IMR-90 (cell line): ENCODE data around the gene TTBK2. TPM values are rescaled to one million over a fixed set of nuclear protein-coding genes. Genes with fewer than 3 reads are reported as not detected.

Source experiments
- ATAC-seq: fragments of 200-7000 bp; cut with Tn5 transposase; 2 replicates; pipeline ENCODE4 v1.9.1; 2020; ENCODE audit warnings: low read depth, mild to moderate bottlenecking, moderate library complexity
- BruUV-seq: library from RNA; stranded (reverse); fragments of 400-500 nt; replicated peaks from 2 replicates; lab custom pipeline; 2021; lab: Mats Ljungman, UMichigan
- CTCF ChIA-PET: fragments of 300-600 bp; formaldehyde crosslinking; extraction: SDS; loops from one replicate; lab custom pipeline; 2021; ENCODE audit warnings: antibody characterized with exemption; lab: Yijun Ruan, JAX
- POLR2A ChIA-PET: fragments of 300-600 bp; sonication (Branson Sonifier 250); formaldehyde crosslinking; loops from one replicate; lab custom pipeline; 2022; ENCODE audit warnings: antibody characterized with exemption; ENCODE audit not compliant: unreplicated experiment; lab: Charles Lee
- DNase-seq: peaks from one replicate; pipeline ENCODE4 v3.0.0; 2013
- H2AFZ ChIP-seq: replicated peaks from 2 replicates; pipeline ENCODE3; 2013; ENCODE audit warnings: low read length, mild to moderate bottlenecking; ENCODE audit not compliant: poor library complexity
- H2AK5ac ChIP-seq: 2 replicates; pipeline ENCODE4 v1.6.1; 2013; ENCODE audit warnings: low read depth, low read length, inconsistent platforms
- H2AK9ac ChIP-seq: replicated peaks from 2 replicates; pipeline ENCODE3; 2013; ENCODE audit warnings: mild to moderate bottlenecking, low read depth, low read length, moderate library complexity; ENCODE audit not compliant: poor library complexity
- H2BK120ac ChIP-seq: 2 replicates; pipeline ENCODE4 v1.6.1; 2013; ENCODE audit warnings: low read depth, low read length, inconsistent platforms
- H2BK15ac ChIP-seq: 3 replicates; pipeline ENCODE4 v1.6.1; 2013; ENCODE audit warnings: low read depth, low read length, inconsistent platforms
- H2BK20ac ChIP-seq: 2 replicates; pipeline ENCODE4 v1.6.1; 2013; ENCODE audit warnings: low read depth, mild to moderate bottlenecking, inconsistent platforms, low read length, moderate library complexity
- H2BK5ac ChIP-seq: 2 replicates; pipeline ENCODE4 v1.6.1; 2013; ENCODE audit warnings: mild to moderate bottlenecking, low read depth, low read length, inconsistent platforms; ENCODE audit not compliant: poor library complexity, severe bottlenecking
- H3K14ac ChIP-seq: replicated peaks from 2 replicates; pipeline ENCODE4 v1.6.1; 2013; ENCODE audit warnings: low read depth, low read length, inconsistent platforms
- H3K18ac ChIP-seq: 2 replicates; pipeline ENCODE4 v1.6.1; 2013; ENCODE audit warnings: low read depth, low read length, control low read depth
- H3K23ac ChIP-seq: 2 replicates; pipeline ENCODE4 v1.6.1; 2013; ENCODE audit warnings: low read depth, low read length, inconsistent platforms
- H3K27ac ChIP-seq: 2 replicates; pipeline ENCODE4 v1.5.1; 2013; ENCODE audit warnings: mild to moderate bottlenecking, control low read depth, low read length; ENCODE audit not compliant: insufficient read depth
- H3K27me3 ChIP-seq: 2 replicates; pipeline ENCODE4 v1.6.1; 2013; ENCODE audit warnings: low read length; ENCODE audit not compliant: control insufficient read depth, insufficient read depth
- H3K36me3 ChIP-seq: 2 replicates; pipeline ENCODE4 v1.6.1; 2013; ENCODE audit warnings: low read length, mixed read lengths; ENCODE audit not compliant: control insufficient read depth, insufficient read depth
- H3K4ac ChIP-seq: 2 replicates; pipeline ENCODE4 v1.6.1; 2013; ENCODE audit warnings: low read depth, low read length, inconsistent platforms
- H3K4me1 ChIP-seq: 2 replicates; pipeline ENCODE4 v1.6.1; 2013; ENCODE audit warnings: low read length, mixed read lengths; ENCODE audit not compliant: control insufficient read depth, insufficient read depth
- H3K4me2 ChIP-seq: 2 replicates; pipeline ENCODE4 v1.6.1; 2013; ENCODE audit warnings: low read depth, mild to moderate bottlenecking, control low read depth, low read length, moderate library complexity
- H3K4me3 ChIP-seq: 2 replicates; pipeline ENCODE4 v1.5.1; 2013; ENCODE audit warnings: low read depth, mild to moderate bottlenecking, control low read depth, low read length, moderate library complexity; ENCODE audit not compliant: insufficient read depth
- H3K56ac ChIP-seq: 2 replicates; pipeline ENCODE4 v1.6.1; 2013; ENCODE audit warnings: low read length, inconsistent platforms; ENCODE audit not compliant: insufficient read depth; ENCODE audit errors: extremely low read depth
- H3K79me1 ChIP-seq, 2 experiments: 2 replicates each; pipeline ENCODE4 v1.6.1; 2013; ENCODE audit warnings: low read length in 2 of 2, inconsistent platforms in 1 of 2, low read depth in 1 of 2
- H3K9ac ChIP-seq: 2 replicates; pipeline ENCODE4 v1.6.1; 2013; ENCODE audit warnings: low read depth, low read length, control low read depth
- H3K9me1 ChIP-seq: 2 replicates; pipeline ENCODE4 v1.6.1; 2013; ENCODE audit warnings: low read length, inconsistent platforms; ENCODE audit not compliant: insufficient read depth
- H3K9me3 ChIP-seq: 2 replicates; pipeline ENCODE4 v1.6.1; 2013; ENCODE audit warnings: low read length; ENCODE audit not compliant: control insufficient read depth, insufficient read depth
- H4K20me1 ChIP-seq: 2 replicates; pipeline ENCODE4 v1.6.1; 2013; ENCODE audit warnings: low read length, inconsistent platforms; ENCODE audit not compliant: insufficient read depth
- H4K5ac ChIP-seq: 2 replicates; pipeline ENCODE4 v1.6.1; 2013; ENCODE audit warnings: mild to moderate bottlenecking, low read depth, low read length, control low read depth
- H4K8ac ChIP-seq, 2 experiments: 2 replicates each; pipeline ENCODE4 v1.6.1; 2013; ENCODE audit warnings: low read depth in 2 of 2, low read length in 2 of 2, control low read depth in 1 of 2, inconsistent platforms in 1 of 2
- H4K91ac ChIP-seq: 2 replicates; pipeline ENCODE4 v1.6.1; 2013; ENCODE audit warnings: low read depth, low read length, inconsistent platforms; ENCODE audit not compliant: insufficient read depth
- BHLHE40 ChIP-seq: fragments of 150-350 bp; IDR thresholded peaks from 2 replicates; pipeline ENCODE4 v1.6.1; 2016; ENCODE audit warnings: mild to moderate bottlenecking, low read depth, low read length
- FOS ChIP-seq: fragments of 150-350 bp; IDR thresholded peaks from 2 replicates; pipeline ENCODE4 v1.6.1; 2016; ENCODE audit warnings: low read depth, low read length
- MAFK ChIP-seq: IDR thresholded peaks from 2 replicates; pipeline ENCODE4 v1.6.1; 2012; ENCODE audit warnings: low read depth, low read length, improper control_type of control experiment
- MXI1 ChIP-seq: IDR thresholded peaks from 2 replicates; pipeline ENCODE4 v1.6.1; 2012; ENCODE audit warnings: low read depth, mild to moderate bottlenecking, low read length, moderate library complexity, borderline replicate concordance
- RAD21 ChIP-seq: IDR thresholded peaks from 2 replicates; pipeline ENCODE4 v1.6.1; 2012; ENCODE audit warnings: low read length, improper control_type of control experiment
- RCOR1 ChIP-seq: IDR thresholded peaks from 2 replicates; pipeline ENCODE4 v1.6.1; 2012; ENCODE audit warnings: mild to moderate bottlenecking, low read length, improper control_type of control experiment; ENCODE audit not compliant: insufficient replicate concordance
- RFX5 ChIP-seq: IDR thresholded peaks from 2 replicates; pipeline ENCODE4 v1.8.0; 2012; ENCODE audit warnings: low read depth, mild to moderate bottlenecking, low read length, moderate library complexity
- SMC3 ChIP-seq: fragments of 150-350 bp; IDR thresholded peaks from 2 replicates; pipeline ENCODE4 v1.6.1; 2016; ENCODE audit warnings: low read depth, mild to moderate bottlenecking, antibody characterized with exemption, low read length, moderate library complexity
- WGBS, 2 experiments: methylation state at CpG; one replicate each; pipeline versions ENCODE4 v1.1.5 to v1.1.7; 2013; ENCODE audit warnings: missing lambda C conversion rate in 2 of 2; ENCODE audit not compliant: insufficient read length in 1 of 2; ENCODE audit errors: extremely low coverage in 2 of 2; 5-methylcytosine and 5-hydroxymethylcytosine counted together
- dilution Hi-C: fragments of 300-500 bp; cut with HindIII; formaldehyde crosslinking; loops from one replicate; pipeline ENCODE4 v1.14.3; 2018; ENCODE audit warnings: low sequenced_read_pairs; ENCODE audit not compliant: unreplicated experiment
- in situ Hi-C: fragments of 300-500 bp; cut with MboI; formaldehyde crosslinking; loops from 3 replicates; pipeline ENCODE4 v1.14.3; 2019; ENCODE audit warnings: low sequenced_read_pairs, inconsistent platforms, mixed read lengths
- intact Hi-C: fragments of 100-400 bp; cut with micrococcal nuclease; formaldehyde crosslinking; loops from 2 replicates; pipeline ENCODE4 v1.10.0; 2022
- polyA plus RNA-seq, 3 experiments: library from polyadenylated mRNA; depleted of rRNA; stranded (reverse); fragments of >200 nt; gene quantifications; 2 replicates each; pipeline ENCODE4 v1.2.3, GENCODE V29; 2012; ENCODE audit warnings: low replicate concordance in 1 of 3
- total RNA-seq: library from RNA; depleted of rRNA; stranded (reverse); fragments of >200 nt; gene quantifications from 2 replicates; pipeline ENCODE4 v1.2.3, GENCODE V29; 2012
- TF ChIP-seq, protein P1 (sequence below): fragments of 150-350 bp; IDR thresholded peaks from 2 replicates; pipeline ENCODE4 v1.6.1; 2017; ENCODE audit warnings: mild to moderate bottlenecking, antibody characterized with exemption, low read length, low read depth
- TF ChIP-seq, protein P2 (sequence below): conservative IDR thresholded peaks from 2 replicates; pipeline ENCODE4 v1.5.1; 2012; ENCODE audit warnings: mild to moderate bottlenecking, low read depth, low read length, improper control_type of control experiment
- TF ChIP-seq, protein P3 (sequence below): fragments of 150-350 bp; IDR thresholded peaks from 2 replicates; pipeline ENCODE4 v1.6.1; 2016; ENCODE audit warnings: low read depth, mild to moderate bottlenecking, low read length, moderate library complexity, borderline replicate concordance

TTBK2 gene
- total and polyA plus RNA-seq, 2 of the 4 experiments (the other 2 are of a cell fraction), result 2.4 to 3.2 TPM

DNA sequence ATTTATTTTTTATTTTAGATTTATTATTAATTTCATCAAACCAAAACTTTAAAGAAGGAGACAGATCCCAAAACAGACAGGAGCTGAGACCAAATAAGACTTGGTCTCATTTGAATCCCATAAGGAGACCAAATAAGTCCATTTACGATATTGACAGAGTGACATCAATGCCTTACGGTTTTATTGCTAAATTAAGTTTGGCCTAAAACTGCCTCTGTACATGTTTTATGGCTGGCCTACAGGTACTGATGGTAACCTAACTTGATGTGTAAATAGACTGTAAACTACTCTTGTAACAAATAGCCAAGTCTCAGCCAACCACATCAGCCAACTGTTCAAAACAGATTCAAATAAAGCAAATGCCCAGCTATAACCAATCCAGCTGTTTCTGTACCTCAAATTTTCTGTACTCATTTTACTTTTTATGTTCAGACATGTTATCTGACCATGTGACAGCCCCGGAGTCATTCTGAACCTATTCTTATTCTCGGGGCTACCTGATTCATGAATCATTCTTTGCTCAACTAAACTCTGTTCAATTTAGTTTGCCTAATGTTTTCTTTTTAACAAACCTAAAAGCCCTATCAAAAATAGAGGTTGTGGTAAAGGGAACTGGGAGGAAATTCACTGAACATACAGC is 94.2 kb downstream of the TTBK2 start:
- in situ Hi-C loops (no loop called here), dilution Hi-C loops (no loop called here), intact Hi-C loops (no loop called here)
- H3K79me1 ChIP-seq, result no peaks in the 10 kb centered on the region
- H4K91ac ChIP-seq, result no peak overlapping the region
- TF ChIP-seq MXI1 (no peak), BHLHE40 (no peak), RAD21 (no peak), MAFK (no peak), FOS (no peak), RFX5 (no peak), RCOR1 (no peak), SMC3 (no peak)
- TF ChIP-seq, protein P1, sequence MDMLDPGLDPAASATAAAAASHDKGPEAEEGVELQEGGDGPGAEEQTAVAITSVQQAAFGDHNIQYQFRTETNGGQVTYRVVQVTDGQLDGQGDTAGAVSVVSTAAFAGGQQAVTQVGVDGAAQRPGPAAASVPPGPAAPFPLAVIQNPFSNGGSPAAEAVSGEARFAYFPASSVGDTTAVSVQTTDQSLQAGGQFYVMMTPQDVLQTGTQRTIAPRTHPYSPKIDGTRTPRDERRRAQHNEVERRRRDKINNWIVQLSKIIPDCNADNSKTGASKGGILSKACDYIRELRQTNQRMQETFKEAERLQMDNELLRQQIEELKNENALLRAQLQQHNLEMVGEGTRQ, result no peak
- TF ChIP-seq, protein P2, sequence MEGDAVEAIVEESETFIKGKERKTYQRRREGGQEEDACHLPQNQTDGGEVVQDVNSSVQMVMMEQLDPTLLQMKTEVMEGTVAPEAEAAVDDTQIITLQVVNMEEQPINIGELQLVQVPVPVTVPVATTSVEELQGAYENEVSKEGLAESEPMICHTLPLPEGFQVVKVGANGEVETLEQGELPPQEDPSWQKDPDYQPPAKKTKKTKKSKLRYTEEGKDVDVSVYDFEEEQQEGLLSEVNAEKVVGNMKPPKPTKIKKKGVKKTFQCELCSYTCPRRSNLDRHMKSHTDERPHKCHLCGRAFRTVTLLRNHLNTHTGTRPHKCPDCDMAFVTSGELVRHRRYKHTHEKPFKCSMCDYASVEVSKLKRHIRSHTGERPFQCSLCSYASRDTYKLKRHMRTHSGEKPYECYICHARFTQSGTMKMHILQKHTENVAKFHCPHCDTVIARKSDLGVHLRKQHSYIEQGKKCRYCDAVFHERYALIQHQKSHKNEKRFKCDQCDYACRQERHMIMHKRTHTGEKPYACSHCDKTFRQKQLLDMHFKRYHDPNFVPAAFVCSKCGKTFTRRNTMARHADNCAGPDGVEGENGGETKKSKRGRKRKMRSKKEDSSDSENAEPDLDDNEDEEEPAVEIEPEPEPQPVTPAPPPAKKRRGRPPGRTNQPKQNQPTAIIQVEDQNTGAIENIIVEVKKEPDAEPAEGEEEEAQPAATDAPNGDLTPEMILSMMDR, result no peak
- TF ChIP-seq, protein P3, sequence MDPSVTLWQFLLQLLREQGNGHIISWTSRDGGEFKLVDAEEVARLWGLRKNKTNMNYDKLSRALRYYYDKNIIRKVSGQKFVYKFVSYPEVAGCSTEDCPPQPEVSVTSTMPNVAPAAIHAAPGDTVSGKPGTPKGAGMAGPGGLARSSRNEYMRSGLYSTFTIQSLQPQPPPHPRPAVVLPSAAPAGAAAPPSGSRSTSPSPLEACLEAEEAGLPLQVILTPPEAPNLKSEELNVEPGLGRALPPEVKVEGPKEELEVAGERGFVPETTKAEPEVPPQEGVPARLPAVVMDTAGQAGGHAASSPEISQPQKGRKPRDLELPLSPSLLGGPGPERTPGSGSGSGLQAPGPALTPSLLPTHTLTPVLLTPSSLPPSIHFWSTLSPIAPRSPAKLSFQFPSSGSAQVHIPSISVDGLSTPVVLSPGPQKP, result no peak
- peaks cover 6% of the 10 kb centered on the region; the same call in 1 of the 2 replicates for H3K9me1 ChIP-seq
- no peak overlapping the region for H3K9ac ChIP-seq
- WGBS, 2 experiments, result no CpG with 5 or more reads among the region's 4 CpGs
- no peak overlapping the region for H3K4ac ChIP-seq
- no peak overlapping the region for H3K4me3 ChIP-seq
- H4K20me1 ChIP-seq, result no peaks in the 10 kb centered on the region
- no peaks in the 10 kb centered on the region for H3K9me3 ChIP-seq
- no peak overlapping the region for H3K27ac ChIP-seq
- no peak overlapping the region for H3K23ac ChIP-seq
- H3K4me1 ChIP-seq, result no peaks in the 10 kb centered on the region
- H3K14ac ChIP-seq, result no peak overlapping the region
- no peak overlapping the region for H2BK5ac ChIP-seq
- H3K27me3 ChIP-seq, result no peaks in the 10 kb centered on the region
- BruUV-seq, result no TSS peak
- no peak overlapping the region for H3K56ac ChIP-seq
- no peak overlapping the region for H2BK20ac ChIP-seq
- POLR2A ChIA-PET, result no interaction called here
- H2AK5ac ChIP-seq, result no peak overlapping the region
- peaks cover 3% of the 10 kb centered on the region; the same call in 1 of the 2 replicates for H3K36me3 ChIP-seq
- H3K4me2 ChIP-seq, result no peak overlapping the region
- no peak overlapping the region for H2BK15ac ChIP-seq
- no peak overlapping the region for H2BK120ac ChIP-seq
- no peak overlapping the region for H2AFZ ChIP-seq
- H2AK9ac ChIP-seq, result no peak overlapping the region
- H3K18ac ChIP-seq, result no peak overlapping the region
- no peak for DNase-seq
- CTCF ChIA-PET, result no interaction called here
- H4K8ac ChIP-seq, result no peak overlapping the region
- ATAC-seq, result no peak
- no peak overlapping the region for H4K5ac ChIP-seq
